Measurements from ENCODE around the gene MRPL20. TPM values are rescaled to one million over a fixed set of nuclear protein-coding genes. Genes with fewer than 3 reads are reported as not detected.
"Not testable (repeated sequence)": the region's sequence is repeated elsewhere in the genome, so short reads cannot be mapped to it uniquely, and the experiment has no call there.

The MRPL20 gene
- total RNA-seq, 1 experiment from 2014 or later: 90.8 TPM

- Histone ChIP-seq H3K4me2 (no peak overlapping the region), H3K4me3 (no peak overlapping the region), H2AFZ (no peak overlapping the region), H3K9me2 (ENCODE audit: insufficient read depth) (no peaks in the 10 kb centered on the region), H3K27ac (no peak overlapping the region), H4K20me1 (ENCODE audit: insufficient read depth) (no peaks in the 10 kb centered on the region), H3K79me2 (ENCODE audit: low read depth) (peaks cover 25% of the 10 kb centered on the region), H3K9me3 (ENCODE audit: insufficient read depth, low read depth) (no peaks in the 10 kb centered on the region), H3K36me3 (ENCODE audit: low read depth) (no peaks in the 10 kb centered on the region; the same call in 1 of the 2 replicates), H3F3A (ENCODE audit: insufficient read depth, low read depth) (peaks cover 20% of the 10 kb centered on the region; the same call in 1 of the 2 replicates), H3K27me3 (ENCODE audit: insufficient read depth, low read depth) (no peaks in the 10 kb centered on the region), H3K4me1 (replicated peaks; ENCODE audit: insufficient read depth) (peaks cover 16% of the 10 kb centered on the region)
- CTCF ChIA-PET: no interaction called here
- POLR2A ChIA-PET (ENCODE audit: unreplicated experiment): interaction anchor here (0.6 kb wide), 3 partner anchors 90 to 134 kb away, joined by 3 to 7 read pairs (median 5); no protein-coding TSS in a partner anchor
- intact Hi-C loops (cut with micrococcal nuclease; ENCODE audit: unreplicated experiment): loop anchor here (2.0 to 10.0 kb wide), 2 partner anchors 27 to 133 kb away; no protein-coding TSS in a partner anchor
- peak in 1 of 2 experiments; percentile 77 for DNase-seq
- BruUV-seq (replicated peaks): no TSS peak
- TF ChIP-seq CTCF (conservative IDR thresholded peaks at IDR 0.05) (peak; percentile 93), EZH2 (IDR thresholded peaks at IDR 0.05; ENCODE audit: low read depth) (no peak)
These were observed 35.1 kb downstream of the MRPL20 start for GRCh38 chr1:1371746-1372711.

DNA sequence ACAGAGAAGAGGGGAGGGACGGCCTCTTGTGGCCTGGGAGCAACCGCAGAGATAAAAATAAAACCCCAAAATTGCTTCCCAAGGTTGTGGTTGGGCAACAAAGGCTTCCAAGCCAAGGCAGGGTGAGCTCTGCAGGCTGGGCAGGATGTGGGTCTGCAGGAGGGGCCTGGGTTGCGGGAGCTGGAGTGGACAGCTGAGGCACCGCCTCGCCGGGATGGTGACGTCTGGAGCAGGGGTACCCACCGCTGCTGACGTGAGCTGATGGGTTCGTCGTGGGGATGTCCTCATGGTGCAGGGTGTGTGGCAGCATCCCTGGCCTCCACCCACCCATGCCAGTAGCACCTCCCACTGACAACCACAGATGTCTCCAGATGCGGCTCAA, 35.7 kb downstream of the MRPL20 start:
- Histone ChIP-seq H2AFZ (no peak overlapping the region), H3K27ac (no peak overlapping the region), H3K27me3 (ENCODE audit: insufficient read depth, low read depth) (no peaks in the 10 kb centered on the region), H3K9me2 (ENCODE audit: insufficient read depth) (no peaks in the 10 kb centered on the region), H3K4me2 (no peak overlapping the region), H3F3A (ENCODE audit: insufficient read depth, low read depth) (peaks cover 13% of the 10 kb centered on the region; the same call in 1 of the 2 replicates), H3K79me2 (ENCODE audit: low read depth) (peaks cover 25% of the 10 kb centered on the region), H3K4me3 (no peak overlapping the region), H3K4me1 (replicated peaks; ENCODE audit: insufficient read depth) (peaks cover 16% of the 10 kb centered on the region), H3K9me3 (ENCODE audit: insufficient read depth, low read depth) (no peaks in the 10 kb centered on the region), H3K36me3 (ENCODE audit: low read depth) (no peaks in the 10 kb centered on the region; the same call in 1 of the 2 replicates), H4K20me1 (ENCODE audit: insufficient read depth) (no peaks in the 10 kb centered on the region)
- intact Hi-C loops (cut with micrococcal nuclease; ENCODE audit: unreplicated experiment): loop anchor here (10.0 kb wide), 1 partner anchor 133 kb away; no protein-coding TSS in a partner anchor
- TF ChIP-seq EZH2 (IDR thresholded peaks at IDR 0.05; ENCODE audit: low read depth) (no peak), CTCF (conservative IDR thresholded peaks at IDR 0.05) (no peak)
- ChIA-PET POLR2A (ENCODE audit: unreplicated experiment) (interaction anchor here (0.6 kb wide), 1 partner anchor 173 kb away, joined by 3 read pairs; no protein-coding TSS in a partner anchor), CTCF (interaction anchor here (0.6 kb wide), 1 partner anchor 134 kb away, joined by 7 read pairs; no protein-coding TSS in a partner anchor)
- no peak for DNase-seq
- no TSS peak for BruUV-seq (replicated peaks)

DNA sequence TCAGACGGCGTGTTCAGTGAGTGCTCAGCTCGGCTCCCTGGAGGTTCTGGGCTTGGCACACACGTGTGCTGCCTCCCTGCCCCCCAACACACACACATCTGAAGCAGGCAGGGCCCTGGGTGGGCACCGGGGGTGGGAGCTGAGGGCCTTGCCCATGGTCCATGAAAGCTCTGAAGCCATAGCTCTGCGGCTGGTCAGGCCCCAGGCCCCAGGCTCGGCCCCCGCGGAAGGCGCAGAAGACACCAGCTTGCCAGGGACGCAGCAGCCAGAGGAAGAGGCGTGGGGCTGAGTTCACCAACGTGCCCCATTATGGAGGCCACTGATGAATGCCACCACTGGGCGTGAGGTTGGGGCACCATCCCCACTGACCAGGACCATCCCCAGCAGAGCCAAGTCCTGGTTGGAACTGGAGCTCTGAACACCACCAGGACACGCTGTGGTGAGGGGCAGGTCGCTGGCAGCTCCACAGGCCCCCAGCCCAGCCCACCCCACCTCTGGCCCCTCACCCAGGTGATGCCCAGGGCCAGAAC, 36.3 kb downstream of the MRPL20 start:
- no peaks in the 10 kb centered on the region for H4K20me1 ChIP-seq (ENCODE audit: insufficient read depth)
- H3K79me2 ChIP-seq (ENCODE audit: low read depth): peaks cover 21% of the 10 kb centered on the region
- H2AFZ ChIP-seq: no peak overlapping the region
- no peak overlapping the region for H3K4me3 ChIP-seq
- H3K36me3 ChIP-seq (ENCODE audit: low read depth): no peaks in the 10 kb centered on the region; the same call in 1 of the 2 replicates
- no peaks in the 10 kb centered on the region for H3K9me2 ChIP-seq (ENCODE audit: insufficient read depth)
- no TSS peak for BruUV-seq (replicated peaks)
- no peak for DNase-seq
- intact Hi-C loops (cut with micrococcal nuclease; ENCODE audit: unreplicated experiment): loop anchor here (10.0 kb wide), 1 partner anchor 134 kb away; no protein-coding TSS in a partner anchor
- no peak overlapping the region for H3K27ac ChIP-seq
- no peak overlapping the region for H3K4me2 ChIP-seq
- ChIA-PET POLR2A (ENCODE audit: unreplicated experiment) (interaction anchor here (0.6 kb wide), 1 partner anchor 173 kb away, joined by 3 read pairs; no protein-coding TSS in a partner anchor), CTCF (interaction anchor here (0.6 kb wide), 1 partner anchor 134 kb away, joined by 7 read pairs; no protein-coding TSS in a partner anchor)
- H3K27me3 ChIP-seq (ENCODE audit: insufficient read depth, low read depth): no peaks in the 10 kb centered on the region
- H3K9me3 ChIP-seq (ENCODE audit: insufficient read depth, low read depth): no peaks in the 10 kb centered on the region
- peaks cover 10% of the 10 kb centered on the region; the same call in 1 of the 2 replicates for H3F3A ChIP-seq (ENCODE audit: insufficient read depth, low read depth)
- peaks cover 11% of the 10 kb centered on the region for H3K4me1 ChIP-seq (replicated peaks; ENCODE audit: insufficient read depth)
- no peak for TF ChIP-seq EZH2 (IDR thresholded peaks at IDR 0.05; ENCODE audit: low read depth)
- TF ChIP-seq CTCF (conservative IDR thresholded peaks at IDR 0.05): no peak

DNA sequence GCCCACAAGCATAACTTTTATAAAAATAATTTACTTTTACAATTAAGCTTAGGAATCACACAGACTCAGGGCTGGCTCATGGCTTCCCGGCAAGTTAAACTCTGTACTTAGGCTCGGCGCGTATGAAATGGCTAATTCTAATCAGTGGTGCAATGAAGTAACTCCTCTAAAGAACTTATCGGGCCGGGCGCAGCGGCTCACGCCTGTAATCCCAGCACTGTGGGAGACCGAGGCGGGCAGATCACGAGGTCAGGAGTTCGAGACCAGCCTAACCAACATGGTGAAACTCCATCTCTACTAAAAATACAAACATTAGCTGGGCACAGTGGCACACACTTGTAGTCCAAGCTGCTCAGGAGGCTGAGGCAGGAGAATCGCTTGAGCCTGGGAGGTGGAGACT, 37.0 kb downstream of the MRPL20 start:
- H3K4me2 ChIP-seq; DNase-seq; H2AFZ ChIP-seq; H4K20me1 ChIP-seq (ENCODE audit: insufficient read depth); H3K27me3 ChIP-seq (ENCODE audit: insufficient read depth, low read depth); H3K4me3 ChIP-seq; CTCF ChIA-PET; H3K9me2 ChIP-seq (ENCODE audit: insufficient read depth); H3K36me3 ChIP-seq (ENCODE audit: low read depth); POLR2A ChIA-PET (ENCODE audit: unreplicated experiment); BruUV-seq (replicated peaks); H3K27ac ChIP-seq; H3K9me3 ChIP-seq (ENCODE audit: insufficient read depth, low read depth); H3F3A ChIP-seq (ENCODE audit: insufficient read depth, low read depth): not testable (repeated sequence)
- Histone ChIP-seq H3K79me2 (ENCODE audit: low read depth) (peaks cover 20% of the 10 kb centered on the region), H3K4me1 (replicated peaks; ENCODE audit: insufficient read depth) (peaks cover 10% of the 10 kb centered on the region; the same call in 1 of the 2 replicates)
- intact Hi-C loops (cut with micrococcal nuclease; ENCODE audit: unreplicated experiment): loop anchor here (10.0 kb wide), 1 partner anchor 135 kb away; no protein-coding TSS in a partner anchor

Measured in PC-9 (cell line).